OCI-LY7 (cell line): Measurements from ENCODE around the gene EIF4H.

Experiments
- CTCF ChIP-seq: fragments of 200-600 bp; sonication (generic); conservative IDR thresholded peaks from 2 replicates; pipeline ENCODE4 v1.5.1; 2014; ENCODE audit warnings: mild to moderate bottlenecking, antibody characterized with exemption, low read length, moderate library complexity, mixed read lengths
- EZH2phosphoT487 ChIP-seq: fragments of 200-600 bp; sonication (generic); IDR thresholded peaks from 2 replicates; pipeline ENCODE4 v1.6.1; 2018; ENCODE audit warnings: low read depth, borderline replicate concordance, mild to moderate bottlenecking, mixed run types, antibody characterized with exemption, low read length, moderate library complexity, mixed read lengths

- no peak for TF ChIP-seq EZH2phosphoT487
- no peak for TF ChIP-seq CTCF
Measured at GRCh38 chr7:74176555-74176954, 2.4 kb downstream of the EIF4H start.
